Heart left ventricle (tissue), 16 donors: Measurements from ENCODE around the gene ZNF440. TPM values are rescaled to one million over a fixed set of nuclear protein-coding genes. Genes with fewer than 3 reads are reported as not detected.
"Not testable (repeated sequence)": the region's sequence is repeated elsewhere in the genome, so short reads cannot be mapped to it uniquely, and the experiment has no call there.

Source experiments
- ATAC-seq, 4 donors: fragments of 200-7000 bp; cut with Tn5 transposase; one replicate each; pipeline ENCODE4 v1.9.1; 2020 to 2022; ENCODE audit warnings: moderate library complexity in 4 of 4, mild to moderate bottlenecking in 3 of 4, moderate number of reproducible peaks in 1 of 4
- DNase-seq, 5 donors: peaks; one replicate each; pipeline ENCODE4 v3.0.0-alpha.2; 2020
- H3K27ac ChIP-seq, 12 donors: fragments of 200-600 bp; sonication (generic) in 4 of 12; one replicate each; pipeline versions ENCODE4 v1.5.0 to v1.8.0; 2016 to 2022; ENCODE audit warnings: mild to moderate bottlenecking in 2 of 12
- H3K27me3 ChIP-seq, 9 donors: fragments of 200-600 bp; sonication (generic) in 2 of 9; one replicate each; pipeline versions ENCODE4 v1.5.1 to v1.8.0; 2016 to 2022; ENCODE audit warnings: mild to moderate bottlenecking in 3 of 9
- H3K36me3 ChIP-seq, 9 donors: fragments of 200-600 bp; sonication (generic) in 2 of 9; one replicate each; pipeline versions ENCODE4 v1.5.0 to v1.8.0; 2018 to 2022; ENCODE audit warnings: mild to moderate bottlenecking in 2 of 9
- H3K4me1 ChIP-seq, 12 donors: fragments of 200-600 bp; sonication (generic) in 4 of 12; one replicate each; pipeline versions ENCODE4 v1.5.0 to v1.8.0; 2016 to 2022; ENCODE audit warnings: mild to moderate bottlenecking in 3 of 12
- H3K4me3 ChIP-seq, 12 donors: fragments of 200-600 bp; sonication (generic) in 4 of 12; one replicate each; pipeline versions ENCODE4 v1.5.0 to v1.8.0; 2017 to 2022; ENCODE audit warnings: mild to moderate bottlenecking in 9 of 12, moderate library complexity in 4 of 12
- H3K9me3 ChIP-seq, 12 donors: fragments of 200-600 bp; sonication (generic) in 4 of 12; one replicate each; pipeline versions ENCODE4 v1.5.0 to v1.8.0; 2016 to 2022; ENCODE audit warnings: mild to moderate bottlenecking in 1 of 12
- CTCF ChIP-seq, 12 donors: fragments of 200-600 bp; sonication (generic) in 4 of 12; IDR thresholded peaks; one replicate each; pipeline versions ENCODE4 v1.5.0 to v1.8.0; 2018 to 2022; ENCODE audit warnings: antibody characterized with exemption in 12 of 12, mild to moderate bottlenecking in 5 of 12
- POLR2A ChIP-seq, 2 donors: fragments of 450-650 bp; IDR thresholded peaks; one replicate each; pipeline ENCODE4 v1.6.1; 2017; ENCODE audit warnings: antibody characterized with exemption in 2 of 2, mild to moderate bottlenecking in 2 of 2, moderate library complexity in 2 of 2
- WGBS, 4 donors: extraction: QIAGEN DNeasy Blood & Tissue Kit in 2 of 4; methylation state at CpG; one replicate each; pipeline versions ENCODE4 v1.1.5 to v1.1.7; 2013 to 2018; 5-methylcytosine and 5-hydroxymethylcytosine counted together
- intact Hi-C, 10 donors: fragments of 100-400 bp; cut with DNase I; formaldehyde crosslinking; loops; one replicate each; pipeline versions ENCODE4 v1.11.1 to v1.14.2; 2022
- polyA plus RNA-seq, 2 donors: library from polyadenylated mRNA; stranded (reverse); fragments of 200-250 nt; gene quantifications; one replicate each; pipeline ENCODE4 v1.2.3, GENCODE V29; 2013
- total RNA-seq, 9 donors: library from RNA; depleted of rRNA in 2 of 9; stranded (reverse); fragments of >200 nt in 2 of 9; fragmentation: NEBNext Ultra II Directional in 3 of 9; extraction: Animal tissue kit (Norgen Biotek cat#: 25700) in 3 of 9; gene quantifications; one replicate each; pipeline versions ENCODE4 v1.1.0 to v1.2.4, GENCODE V29; 2016 to 2023
- donor health status: ischemic (EF 13 %, LVEDD 7.1; RV severe dilation, severe dysfunction).
- donor health status: healthy with polysubstance abuse.
- donor health status: DM: no; HTN: yes; CAD: no.
- donor health status: DM: no; HTN: no; CAD: no.
- donor health status: ischemic (EF 25% LVEDD 6.9; RV normal size, moderate dysfunction).
- donor health status: ischemic (EF 25% LVEDD 5.7; RV mildly dilated, moderate dysfunction).
- donor health status: healthy.
- donor health status: DM: yes; HTN: yes; CAD: no.
- donor health status: ischemic (EF 35%, LVEDD 5.7; RV mildly dilated, moderate dysfunction).
- donor health status: nonischemic (EF 11% LVEDD 7.7; RV severe dilation, severe dysfunction).
- donor health status: DM: yes; HTN: yes; CAD: no.
- donor health status: PGD.
- donor health status: ischemic (EF 29% LVEDD 5.4; RV normal size, mild dysfunction).
- donor health status: nonischemic (EF 23%, LVEDD 6.1; RV moderate dilation, normal function).

The ZNF440 gene
- total and polyA plus RNA-seq, 11 donors = 2.5 to 6.6 (median 5.0) TPM

GRCh38 chr19:11843722-11844121 is 29.6 kb downstream of the ZNF440 start:
- Histone ChIP-seq H3K27me3 (no peaks in the 10 kb centered on the region), H3K4me3 (no peak overlapping the region), H3K4me1 (peaks cover 0 to 7% (median 3%) of the 10 kb centered on the region in 12 donors), H3K9me3 (no peaks in the 10 kb centered on the region), H3K36me3 (no peaks in the 10 kb centered on the region), H3K27ac (no peak overlapping the region)
- intact Hi-C loops = no loop called here
- no peak for TF ChIP-seq POLR2A (IDR thresholded peaks at IDR 0.05)
- no peak for TF ChIP-seq CTCF (IDR thresholded peaks at IDR 0.05)
- 65 to 78% (median 72%) methylated on average over 2 of the region's 2 CpGs for WGBS, 4 donors
- ATAC-seq = no peak
- DNase-seq = no peak

- H3K27me3 ChIP-seq, H3K27ac ChIP-seq, DNase-seq, ATAC-seq, H3K36me3 ChIP-seq, intact Hi-C loops, H3K4me3 ChIP-seq, H3K9me3 ChIP-seq: not testable (repeated sequence)
- peaks cover 0 to 20% (median 11%) of the 10 kb centered on the region in 12 donors for H3K4me1 ChIP-seq
- WGBS, 4 donors = 55 to 69% (median 55%) methylated on average over 6 of the region's 6 CpGs
These were observed 33.5 kb downstream of the ZNF440 start for GRCh38 chr19:11847615-11848014.

- ATAC-seq = peak in 1 of 4 donors; percentile 18
- 17 to 27% (median 25%) methylated on average over 11 of the region's 11 CpGs for WGBS, 4 donors
- no peaks in the 10 kb centered on the region for H3K36me3 ChIP-seq
- intact Hi-C loops = no loop called here
- H3K27ac ChIP-seq = peak overlapping the region in 8 of 12 donors; percentile 2 to 69 (median 50)
- H3K9me3 ChIP-seq = no peaks in the 10 kb centered on the region
- TF ChIP-seq CTCF (IDR thresholded peaks at IDR 0.05) (no peak), POLR2A (IDR thresholded peaks at IDR 0.05) (no peak)
- peaks cover 0 to 20% (median 11%) of the 10 kb centered on the region in 12 donors for H3K4me1 ChIP-seq
- no peak for DNase-seq
- H3K27me3 ChIP-seq = no peaks in the 10 kb centered on the region
- H3K4me3 ChIP-seq = peak overlapping the region; percentile 48 to 87 (median 68)
These were observed 34.1 kb downstream of the ZNF440 start for GRCh38 chr19:11848200-11848593.

GRCh38 chr19:11848594-11849469 is 34.8 kb downstream of the ZNF440 start, which contains the start of gene ZNF439:
TSS of gene ZNF439 (plus strand) at chr19:11848726. CDS start at chr19:11848868, 142 bp downstream.
- ATAC-seq = peak; percentile 99 to 100 (median 100)
- 1 to 2% (median 1%) methylated on average over 22 to 59 of the region's 59 CpGs for WGBS, 4 donors
- intact Hi-C loops = no loop called here

GRCh38 chr19:11850289-11850688 is 36.2 kb downstream of the ZNF440 start:
- 87 to 98% (median 93%) methylated on average over 4 of the region's 4 CpGs for WGBS, 4 donors
- H3K36me3 ChIP-seq, H3K27ac ChIP-seq, DNase-seq, H3K4me3 ChIP-seq, intact Hi-C loops, ATAC-seq, H3K9me3 ChIP-seq, H3K27me3 ChIP-seq: not testable (repeated sequence)
- H3K4me1 ChIP-seq = peaks cover 0 to 20% (median 11%) of the 10 kb centered on the region in 12 donors

More at GRCh38 chr19:11848594-11849469, 34.8 kb downstream of the ZNF440 start, which contains the start of gene ZNF439:
- Histone ChIP-seq H3K36me3 (no peaks in the 10 kb centered on the region), H3K27me3 (no peaks in the 10 kb centered on the region), H3K27ac (peak within 1 kb of the TSS in 11 of 12 donors; percentile 19 to 69 (median 52)), H3K4me1 (peaks cover 0 to 20% (median 11%) of the 10 kb centered on the region in 12 donors), H3K4me3 (peak within 1 kb of the TSS; percentile 48 to 87 (median 68)), H3K9me3 (peaks cover 0 to 4% (median 0%) of the 10 kb centered on the region in 12 donors)
- TF ChIP-seq CTCF (IDR thresholded peaks at IDR 0.05) = no peak
- no peak for TF ChIP-seq POLR2A (IDR thresholded peaks at IDR 0.05)
- DNase-seq = peak; percentile 92 to 97 (median 92)
